H1 (cell line): Measurements from ENCODE around the gene GNAL. TPM values are rescaled to one million over a fixed set of nuclear protein-coding genes. Genes with fewer than 3 reads are reported as not detected.

Experiments
- ATF2 ChIP-seq: IDR thresholded peaks from 2 replicates; pipeline ENCODE4 v1.6.1; 2012; ENCODE audit warnings: low read length, inconsistent platforms
- CHD2 ChIP-seq: IDR thresholded peaks from 2 replicates; pipeline ENCODE4 v1.6.1; 2012; ENCODE audit warnings: low read length, improper control_type of control experiment
- CREB1 ChIP-seq: IDR thresholded peaks from 2 replicates; pipeline ENCODE4 v1.6.1; 2012; ENCODE audit warnings: inconsistent platforms
- CTCF ChIP-seq, 3 experiments: IDR thresholded peaks; 1 replicate in 2 of 3; 2 replicates in 1 of 3; pipeline versions ENCODE4 v1.5.1 to v1.6.1; 2011; ENCODE audit warnings: low read length in 3 of 3, mild to moderate bottlenecking in 3 of 3, inconsistent platforms in 2 of 3, low read depth in 1 of 3, moderate library complexity in 1 of 3; ENCODE audit not compliant: insufficient read depth in 1 of 3; ENCODE audit errors: control extremely low read depth in 1 of 3
- GTF2F1 ChIP-seq: IDR thresholded peaks from 2 replicates; pipeline ENCODE4 v1.6.1; 2012; ENCODE audit warnings: low read depth, low read length, improper control_type of control experiment, borderline replicate concordance
- TAF1 ChIP-seq: IDR thresholded peaks from 2 replicates; pipeline ENCODE4 v1.6.1; 2011; ENCODE audit warnings: mild to moderate bottlenecking, low read depth, low read length
- TBP ChIP-seq: IDR thresholded peaks from 2 replicates; pipeline ENCODE4 v1.6.1; 2011; ENCODE audit warnings: low read depth, low read length, improper control_type of control experiment
- YY1 ChIP-seq: IDR thresholded peaks from 2 replicates; pipeline ENCODE4 v1.6.1; 2011; ENCODE audit warnings: low read depth, mild to moderate bottlenecking, low read length
- polyA plus RNA-seq, 7 experiments: library from polyadenylated mRNA; depleted of rRNA in 3 of 7; stranded (reverse) in 5 of 7; unstranded in 2 of 7; fragments of >200 nt in 5 of 7; fragments of 200-250 nt in 2 of 7; gene quantifications; 1 replicate in 5 of 7; 2 replicates in 1 of 7; 4 replicates in 1 of 7; pipeline versions ENCODE4 v1.2.1 to v1.2.3, GENCODE V29; 2011 to 2013; ENCODE audit warnings: missing spikeins in 2 of 7, mixed read lengths in 2 of 7
- total RNA-seq: library from RNA; stranded (reverse); fragmentation: NEBNext Ultra II Directional; extraction: Animal tissue kit (Norgen Biotek cat#: 25700); gene quantifications from 2 replicates; pipeline ENCODE4 v1.2.1, GENCODE V29; 2021

GNAL gene
- total and polyA plus RNA-seq, 2 of the 8 experiments (the other 6 are each of a cell fraction or from before 2014, with no cell fraction given): 13.2 to 18.3 TPM

DNA sequence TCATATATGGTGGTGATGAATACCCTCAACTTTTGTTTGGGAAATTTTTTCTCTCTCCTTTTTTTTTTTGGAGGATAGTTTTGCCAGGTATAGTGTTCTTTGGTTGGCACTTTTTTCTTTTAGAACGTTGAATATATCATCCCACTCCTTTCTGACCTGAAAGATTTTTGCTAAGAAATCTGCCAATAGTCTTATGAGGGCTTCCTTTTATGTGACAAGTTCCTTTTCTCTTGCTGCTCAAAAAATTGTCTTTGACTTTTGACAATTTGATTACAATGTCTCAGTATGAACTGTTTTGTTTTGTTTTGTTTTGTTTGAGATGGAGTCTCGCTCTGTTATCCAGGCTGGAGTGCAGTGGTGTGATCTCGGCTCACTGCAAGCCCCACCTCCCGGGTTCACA, 21.5 kb downstream of the GNAL start (continued):
- no peak for TF ChIP-seq CTCF (IDR thresholded peaks at IDR 0.05; ENCODE audit: control extremely low read depth in 1 of 3, insufficient read depth in 1 of 3, low read depth in 1 of 3, low read length in 3 of 3)
- TF ChIP-seq YY1: no peak
- no peak for TF ChIP-seq CREB1
- TF ChIP-seq TAF1: no peak
- TF ChIP-seq GTF2F1: no peak
- no peak for TF ChIP-seq ATF2
- TF ChIP-seq CHD2: no peak
- no peak for TF ChIP-seq TBP
